HepG2 (cell line): ENCODE measurements around the gene EXOC3L2. TPM values are rescaled to one million over a fixed set of nuclear protein-coding genes. Genes with fewer than 3 reads are reported as not detected.
A peak's percentile ranks its signal among the peaks of the same experiment; 100 is the strongest.

Experiments
- CEBPG ChIP-seq: IDR thresholded peaks from 2 replicates; pipeline ENCODE4 v1.6.1; 2016
- ERF ChIP-seq: IDR thresholded peaks from 2 replicates; pipeline ENCODE4 v1.6.1; 2018; ENCODE audit warnings: missing biosample characterization, missing genetic modification reagents
- KDM5A ChIP-seq: fragments of 200-600 bp; sonication (generic); IDR thresholded peaks from 2 replicates; pipeline ENCODE4 v1.7.0; 2018; ENCODE audit warnings: antibody characterized with exemption, mild to moderate bottlenecking, low read length, borderline replicate concordance
- MAZ ChIP-seq, 2 experiments: sonication (generic) in 1 of 2; formaldehyde crosslinking in 1 of 2; IDR thresholded peaks; 2 replicates each; pipeline versions ENCODE4 v1.5.0 to v1.6.1; 2012 to 2020; ENCODE audit warnings: low read depth in 2 of 2, mild to moderate bottlenecking in 2 of 2, borderline replicate concordance in 1 of 2, improper control_type of control experiment in 1 of 2, low read length in 1 of 2, missing genetic modification reagents in 1 of 2, moderate library complexity in 1 of 2
- NR1H2 ChIP-seq: sonication (generic); formaldehyde crosslinking; IDR thresholded peaks from 2 replicates; pipeline ENCODE4 v1.8.1; 2022; ENCODE audit warnings: low read depth, missing genetic modification reagents, borderline replicate concordance
- PRPF4 ChIP-seq: fragments of 200-400 bp; formaldehyde crosslinking; IDR thresholded peaks from 2 replicates; pipeline ENCODE4 v1.6.1; 2016; ENCODE audit warnings: low read length, low read depth; ENCODE audit not compliant: poor library complexity, severe bottlenecking
- RBFOX2 ChIP-seq: fragments of 200-400 bp; formaldehyde crosslinking; IDR thresholded peaks from 2 replicates; pipeline ENCODE4 v1.6.1; 2017; ENCODE audit warnings: low read depth, mild to moderate bottlenecking, low read length
- SALL1 ChIP-seq: sonication (generic); formaldehyde crosslinking; IDR thresholded peaks from 2 replicates; pipeline ENCODE4 v1.8.0; 2022; ENCODE audit warnings: mild to moderate bottlenecking, missing genetic modification reagents
- SMC3 ChIP-seq: IDR thresholded peaks from 2 replicates; pipeline ENCODE4 v1.6.1; 2011; ENCODE audit warnings: low read length, improper control_type of control experiment
- SOX6 ChIP-seq, 2 experiments: fragments of 450-650 bp in 1 of 2; sonication (generic) in 1 of 2; formaldehyde crosslinking in 1 of 2; IDR thresholded peaks; 2 replicates each; pipeline versions ENCODE4 v1.4.0 to v1.6.1; 2017 to 2020; ENCODE audit warnings: antibody characterized with exemption in 1 of 2, mild to moderate bottlenecking in 1 of 2, missing genetic modification reagents in 1 of 2
- STAG1 ChIP-seq: sonication (generic); formaldehyde crosslinking; IDR thresholded peaks from 2 replicates; pipeline ENCODE4 v1.4.0; 2020; ENCODE audit warnings: missing genetic modification reagents
- THYN1 ChIP-seq: sonication (generic); formaldehyde crosslinking; IDR thresholded peaks from 2 replicates; pipeline ENCODE4 v1.8.1; 2023; ENCODE audit warnings: low read depth, mild to moderate bottlenecking, moderate library complexity, missing genetic modification reagents, borderline replicate concordance
- TP53 ChIP-seq: sonication (generic); formaldehyde crosslinking; conservative IDR thresholded peaks from 2 replicates; pipeline ENCODE4 v1.4.0; 2020; ENCODE audit warnings: missing genetic modification reagents
- XRCC5 ChIP-seq: fragments of 200-400 bp; formaldehyde crosslinking; optimal IDR thresholded peaks from 2 replicates; pipeline ENCODE3; 2017; ENCODE audit warnings: mild to moderate bottlenecking, low read length
- YY1 ChIP-seq: IDR thresholded peaks from 2 replicates; pipeline ENCODE4 v1.6.1; 2011; ENCODE audit warnings: low read length, low read depth, moderate library complexity, mild to moderate bottlenecking; ENCODE audit not compliant: insufficient read depth, insufficient replicate concordance
- ZBTB42 ChIP-seq: sonication (generic); formaldehyde crosslinking; IDR thresholded peaks from 2 replicates; pipeline ENCODE4 v1.5.0; 2020; ENCODE audit warnings: mild to moderate bottlenecking, missing genetic modification reagents
- ZNF12 ChIP-seq: sonication (generic); formaldehyde crosslinking; IDR thresholded peaks from 2 replicates; pipeline ENCODE4 v1.5.0; 2020; ENCODE audit warnings: missing genetic modification reagents
- ZNF367 ChIP-seq: sonication (generic); formaldehyde crosslinking; IDR thresholded peaks from 2 replicates; pipeline ENCODE4 v1.4.0; 2020; ENCODE audit warnings: missing genetic modification reagents, borderline replicate concordance
- ZNF569 ChIP-seq: sonication (generic); formaldehyde crosslinking; IDR thresholded peaks from 2 replicates; pipeline ENCODE4 v1.5.0; 2020; ENCODE audit warnings: mild to moderate bottlenecking, missing genetic modification reagents, moderate library complexity, borderline replicate concordance
- ZNF749 ChIP-seq: sonication (generic); formaldehyde crosslinking; IDR thresholded peaks from 2 replicates; pipeline ENCODE4 v1.8.0; 2022; ENCODE audit warnings: mild to moderate bottlenecking, missing genetic modification reagents, moderate library complexity, borderline replicate concordance
- ZNF770 ChIP-seq: sonication (generic); formaldehyde crosslinking; IDR thresholded peaks from 2 replicates; pipeline ENCODE4 v1.5.0; 2020; ENCODE audit warnings: mild to moderate bottlenecking, missing genetic modification reagents
- polyA plus RNA-seq, 8 experiments: library from polyadenylated mRNA; depleted of rRNA in 3 of 8; stranded (reverse) in 7 of 8; unstranded in 1 of 8; fragments of >200 nt; fragmentation: Illumina TruSeq in 4 of 8; extraction: Trizol in 4 of 8; gene quantifications; 2 replicates each; pipeline versions ENCODE4 v1.2.1 to v1.2.3, GENCODE V29; 2011 to 2016; ENCODE audit warnings: low read depth in 4 of 8, missing spikeins in 1 of 8, mixed read lengths in 1 of 8; ENCODE audit not compliant: insufficient read depth in 1 of 8
- total RNA-seq, 5 experiments: library from RNA; depleted of rRNA; stranded (reverse); fragments of >200 nt; fragmentation: Illumina TruSeq; extraction: Trizol; gene quantifications; 2 replicates each; pipeline ENCODE4 v1.2.3, GENCODE V29; 2016; ENCODE audit warnings: low read depth in 1 of 5
- TF ChIP-seq, protein P1 (sequence below): sonication (generic); formaldehyde crosslinking; IDR thresholded peaks from 2 replicates; pipeline ENCODE4 v1.4.0; 2020; ENCODE audit warnings: missing genetic modification reagents
- TF ChIP-seq, protein P2 (sequence below): sonication (generic); formaldehyde crosslinking; IDR thresholded peaks from 2 replicates; pipeline ENCODE4 v1.9.0; 2022; ENCODE audit warnings: low read depth, missing genetic modification reagents
- TF ChIP-seq, protein P3 (sequence below): sonication (generic); formaldehyde crosslinking; IDR thresholded peaks from 2 replicates; pipeline ENCODE4 v1.4.0; 2020; ENCODE audit warnings: mild to moderate bottlenecking, low read depth, missing genetic modification reagents

The EXOC3L2 gene
- total and polyA plus RNA-seq, 2 of the 13 experiments (the other 11 are each of a cell fraction or from before 2014, with no cell fraction given), result 0.21 TPM; not detected in 1

GRCh38 chr19:45200568-45200967 is 44.6 kb downstream of the EXOC3L2 start (continued):
- no peak for TF ChIP-seq ZNF770
- TF ChIP-seq THYN1 (CRISPR knock-in tag), result no peak
- no peak for TF ChIP-seq SALL1 (CRISPR knock-in tag)
- 0 out of 2 replicates have a peak, but pooled peaks have one; percentile 12 for TF ChIP-seq CEBPG (CRISPR knock-in tag)
- no peak for TF ChIP-seq YY1
- peak; percentile 84 for TF ChIP-seq SMC3
- no peak for TF ChIP-seq KDM5A
- no peak for TF ChIP-seq NR1H2 (CRISPR knock-in tag)
- TF ChIP-seq ERF, result 0 out of 2 replicates have a peak, but pooled peaks have one; percentile 32
- no peak for TF ChIP-seq RBFOX2
- TF ChIP-seq, protein P1, sequence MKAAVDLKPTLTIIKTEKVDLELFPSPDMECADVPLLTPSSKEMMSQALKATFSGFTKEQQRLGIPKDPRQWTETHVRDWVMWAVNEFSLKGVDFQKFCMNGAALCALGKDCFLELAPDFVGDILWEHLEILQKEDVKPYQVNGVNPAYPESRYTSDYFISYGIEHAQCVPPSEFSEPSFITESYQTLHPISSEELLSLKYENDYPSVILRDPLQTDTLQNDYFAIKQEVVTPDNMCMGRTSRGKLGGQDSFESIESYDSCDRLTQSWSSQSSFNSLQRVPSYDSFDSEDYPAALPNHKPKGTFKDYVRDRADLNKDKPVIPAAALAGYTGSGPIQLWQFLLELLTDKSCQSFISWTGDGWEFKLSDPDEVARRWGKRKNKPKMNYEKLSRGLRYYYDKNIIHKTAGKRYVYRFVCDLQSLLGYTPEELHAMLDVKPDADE (CRISPR knock-in tag), result no peak
- TF ChIP-seq, protein P2, sequence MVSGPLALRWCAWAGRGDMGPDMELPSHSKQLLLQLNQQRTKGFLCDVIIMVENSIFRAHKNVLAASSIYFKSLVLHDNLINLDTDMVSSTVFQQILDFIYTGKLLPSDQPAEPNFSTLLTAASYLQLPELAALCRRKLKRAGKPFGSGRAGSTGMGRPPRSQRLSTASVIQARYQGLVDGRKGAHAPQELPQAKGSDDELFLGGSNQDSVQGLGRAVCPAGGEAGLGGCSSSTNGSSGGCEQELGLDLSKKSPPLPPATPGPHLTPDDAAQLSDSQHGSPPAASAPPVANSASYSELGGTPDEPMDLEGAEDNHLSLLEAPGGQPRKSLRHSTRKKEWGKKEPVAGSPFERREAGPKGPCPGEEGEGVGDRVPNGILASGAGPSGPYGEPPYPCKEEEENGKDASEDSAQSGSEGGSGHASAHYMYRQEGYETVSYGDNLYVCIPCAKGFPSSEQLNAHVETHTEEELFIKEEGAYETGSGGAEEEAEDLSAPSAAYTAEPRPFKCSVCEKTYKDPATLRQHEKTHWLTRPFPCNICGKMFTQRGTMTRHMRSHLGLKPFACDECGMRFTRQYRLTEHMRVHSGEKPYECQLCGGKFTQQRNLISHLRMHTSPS (CRISPR knock-in tag), result no peak
- no peak for TF ChIP-seq ZNF12 (CRISPR knock-in tag)
- peak; percentile 97 for TF ChIP-seq STAG1
- TF ChIP-seq ZBTB42 (CRISPR knock-in tag), result no peak
- TF ChIP-seq, protein P3, sequence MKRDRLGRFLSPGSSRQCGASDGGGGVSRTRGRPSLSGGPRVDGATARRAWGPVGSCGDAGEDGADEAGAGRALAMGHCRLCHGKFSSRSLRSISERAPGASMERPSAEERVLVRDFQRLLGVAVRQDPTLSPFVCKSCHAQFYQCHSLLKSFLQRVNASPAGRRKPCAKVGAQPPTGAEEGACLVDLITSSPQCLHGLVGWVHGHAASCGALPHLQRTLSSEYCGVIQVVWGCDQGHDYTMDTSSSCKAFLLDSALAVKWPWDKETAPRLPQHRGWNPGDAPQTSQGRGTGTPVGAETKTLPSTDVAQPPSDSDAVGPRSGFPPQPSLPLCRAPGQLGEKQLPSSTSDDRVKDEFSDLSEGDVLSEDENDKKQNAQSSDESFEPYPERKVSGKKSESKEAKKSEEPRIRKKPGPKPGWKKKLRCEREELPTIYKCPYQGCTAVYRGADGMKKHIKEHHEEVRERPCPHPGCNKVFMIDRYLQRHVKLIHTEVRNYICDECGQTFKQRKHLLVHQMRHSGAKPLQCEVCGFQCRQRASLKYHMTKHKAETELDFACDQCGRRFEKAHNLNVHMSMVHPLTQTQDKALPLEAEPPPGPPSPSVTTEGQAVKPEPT (CRISPR knock-in tag), result no peak
- no peak for TF ChIP-seq ZNF569 (CRISPR knock-in tag)
- TF ChIP-seq TP53 (CRISPR knock-in tag), result no peak
- TF ChIP-seq MAZ (IDR thresholded peaks at IDR 0.05; ENCODE audit: borderline replicate concordance, low read depth, low read length), result no peak
- TF ChIP-seq MAZ (CRISPR knock-in tag; IDR thresholded peaks at IDR 0.05; ENCODE audit: low read depth), result 0 out of 2 replicates have a peak, but pooled peaks have one; percentile 23
- TF ChIP-seq PRPF4, result no peak
- no peak for TF ChIP-seq ZNF367 (CRISPR knock-in tag)
- no peak for TF ChIP-seq SOX6 (IDR thresholded peaks at IDR 0.05)
- 0 out of 2 replicates have a peak, but pooled peaks have one; percentile 14 for TF ChIP-seq SOX6 (CRISPR knock-in tag; IDR thresholded peaks at IDR 0.05)
- no peak for TF ChIP-seq XRCC5
- no peak for TF ChIP-seq ZNF749
